Nephron progenitor cell (in vitro differentiated cells): ENCODE results near the gene STARD7.

Source experiments
- DNase-seq: peaks from one replicate; pipeline ENCODE4 v3.0.0; 2021
- H3K27ac Mint-ChIP-seq: 2 replicates; pipeline ENCODE4 v1.8.0; 2021; ENCODE audit warnings: mild to moderate bottlenecking, moderate library complexity, mixed read lengths
- H3K27me3 Mint-ChIP-seq: 2 replicates; pipeline ENCODE4 v1.8.0; 2021; ENCODE audit warnings: mild to moderate bottlenecking, low read depth, mixed read lengths; ENCODE audit not compliant: poor library complexity
- H3K36me3 Mint-ChIP-seq: 2 replicates; pipeline ENCODE4 v1.8.0; 2021; ENCODE audit warnings: low read depth, mixed read lengths
- H3K4me1 Mint-ChIP-seq: 2 replicates; pipeline ENCODE4 v1.8.0; 2021; ENCODE audit warnings: mixed read lengths
- H3K4me3 Mint-ChIP-seq: 2 replicates; pipeline ENCODE4 v1.8.0; 2021; ENCODE audit warnings: mild to moderate bottlenecking, moderate library complexity, mixed read lengths
- H3K9me3 Mint-ChIP-seq: 2 replicates; pipeline ENCODE4 v1.8.0; 2021; ENCODE audit warnings: mild to moderate bottlenecking, moderate library complexity, mixed read lengths
- TF ChIP-seq, protein P1 (sequence below): fragments of 200-600 bp; sonication (generic); IDR thresholded peaks from 2 replicates; pipeline ENCODE4 v1.5.0; 2021; ENCODE audit warnings: antibody characterized with exemption

STARD7 gene

GRCh38 chr2:96146881-96147592, 61.6 kb downstream of the STARD7 start:
- no peak for DNase-seq
- no peaks in the 10 kb centered on the region for H3K36me3 Mint-ChIP-seq
- peaks cover 42% of the 10 kb centered on the region for H3K27me3 Mint-ChIP-seq
- H3K4me1 Mint-ChIP-seq: peaks cover 42% of the 10 kb centered on the region
- TF ChIP-seq, protein P1, sequence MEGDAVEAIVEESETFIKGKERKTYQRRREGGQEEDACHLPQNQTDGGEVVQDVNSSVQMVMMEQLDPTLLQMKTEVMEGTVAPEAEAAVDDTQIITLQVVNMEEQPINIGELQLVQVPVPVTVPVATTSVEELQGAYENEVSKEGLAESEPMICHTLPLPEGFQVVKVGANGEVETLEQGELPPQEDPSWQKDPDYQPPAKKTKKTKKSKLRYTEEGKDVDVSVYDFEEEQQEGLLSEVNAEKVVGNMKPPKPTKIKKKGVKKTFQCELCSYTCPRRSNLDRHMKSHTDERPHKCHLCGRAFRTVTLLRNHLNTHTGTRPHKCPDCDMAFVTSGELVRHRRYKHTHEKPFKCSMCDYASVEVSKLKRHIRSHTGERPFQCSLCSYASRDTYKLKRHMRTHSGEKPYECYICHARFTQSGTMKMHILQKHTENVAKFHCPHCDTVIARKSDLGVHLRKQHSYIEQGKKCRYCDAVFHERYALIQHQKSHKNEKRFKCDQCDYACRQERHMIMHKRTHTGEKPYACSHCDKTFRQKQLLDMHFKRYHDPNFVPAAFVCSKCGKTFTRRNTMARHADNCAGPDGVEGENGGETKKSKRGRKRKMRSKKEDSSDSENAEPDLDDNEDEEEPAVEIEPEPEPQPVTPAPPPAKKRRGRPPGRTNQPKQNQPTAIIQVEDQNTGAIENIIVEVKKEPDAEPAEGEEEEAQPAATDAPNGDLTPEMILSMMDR: no peak
- H3K4me3 Mint-ChIP-seq: peak overlapping the region; percentile 30
- H3K27ac Mint-ChIP-seq: no peak overlapping the region
- no peaks in the 10 kb centered on the region for H3K9me3 Mint-ChIP-seq

DNA sequence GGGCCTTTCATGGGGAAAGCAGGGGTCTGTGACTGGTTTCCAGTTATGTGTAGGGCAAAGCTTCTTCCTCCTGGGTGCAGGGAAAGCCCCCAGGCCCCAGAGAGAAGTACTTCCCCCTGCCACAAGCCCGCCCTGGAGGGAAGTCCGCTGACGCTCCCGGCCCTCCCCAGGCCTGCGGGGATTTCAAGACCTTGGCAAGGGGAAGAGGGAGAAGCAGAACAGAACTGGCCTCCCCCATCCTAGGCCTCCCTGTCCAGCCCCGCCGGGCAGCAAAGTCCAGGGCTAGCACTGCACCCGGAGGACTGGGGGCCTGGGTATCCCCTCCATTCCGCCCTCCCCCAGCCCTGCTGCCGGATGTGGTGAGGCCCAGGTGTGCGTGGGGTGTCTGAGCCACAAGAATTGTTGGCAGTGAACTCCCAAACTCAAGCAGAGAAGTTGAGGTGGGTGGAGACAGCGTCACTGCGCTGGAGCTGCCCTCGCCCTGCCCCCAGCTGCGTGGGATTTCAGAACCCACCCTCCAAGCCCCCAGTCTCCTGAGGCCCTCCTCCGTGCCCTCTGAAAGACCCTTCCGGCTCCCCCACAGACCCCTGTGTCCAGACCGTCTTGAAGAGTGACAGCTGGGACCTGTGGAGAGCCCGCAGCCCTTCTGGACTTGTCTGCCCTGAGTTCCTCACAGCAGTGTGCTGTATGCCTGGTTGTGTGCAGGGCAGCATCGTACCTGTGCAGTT, 62.3 kb downstream of the STARD7 start:
- Mint-ChIP-seq H3K4me3 (peak overlapping the region; percentile 42), H3K27me3 (peaks cover 46% of the 10 kb centered on the region), H3K4me1 (peaks cover 40% of the 10 kb centered on the region)

DNA sequence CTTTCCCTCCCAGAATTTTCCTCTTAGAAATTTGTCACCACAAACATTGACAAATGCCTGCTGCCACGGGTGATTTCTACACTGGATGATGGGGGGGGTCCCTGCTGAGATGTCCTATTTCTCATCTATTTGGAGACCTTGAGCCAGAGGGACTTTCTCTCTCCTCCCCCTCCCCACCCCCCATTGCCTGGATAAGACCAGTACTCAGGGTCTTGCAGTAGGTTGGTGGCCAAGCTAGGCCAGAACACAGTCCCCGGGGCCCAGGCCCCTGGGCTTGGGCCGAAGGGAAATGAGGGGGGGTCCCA, 62.8 kb downstream of the STARD7 start:
- TF ChIP-seq, protein P1: no peak
- Mint-ChIP-seq H3K27me3 (peaks cover 50% of the 10 kb centered on the region), H3K9me3 (no peaks in the 10 kb centered on the region), H3K4me1 (peaks cover 40% of the 10 kb centered on the region), H3K36me3 (no peaks in the 10 kb centered on the region), H3K4me3 (peak overlapping the region; percentile 69), H3K27ac (no peak overlapping the region)
- no peak for DNase-seq

More for the DNA sequence above, 62.3 kb downstream of the STARD7 start:
- H3K27ac Mint-ChIP-seq: no peak overlapping the region
- H3K36me3 Mint-ChIP-seq: no peaks in the 10 kb centered on the region
- TF ChIP-seq, protein P1: no peak
- no peak for DNase-seq
- no peaks in the 10 kb centered on the region for H3K9me3 Mint-ChIP-seq

GRCh38 chr2:96145036-96145847, 63.4 kb downstream of the STARD7 start, which contains the start of gene DUSP2:
Gene DUSP2, minus strand, starts transcription at chr2:96145440. Its CDS starts 86 bp downstream, at chr2:96145354.
- peaks cover 40% of the 10 kb centered on the region for H3K4me1 Mint-ChIP-seq
- H3K27me3 Mint-ChIP-seq: peaks cover 50% of the 10 kb centered on the region
- H3K4me3 Mint-ChIP-seq: peak within 1 kb of the TSS; percentile 78
- no peaks in the 10 kb centered on the region for H3K36me3 Mint-ChIP-seq
- peak; percentile 66 for DNase-seq
- H3K9me3 Mint-ChIP-seq: no peaks in the 10 kb centered on the region
- H3K27ac Mint-ChIP-seq: no peak within 1 kb of the TSS
- TF ChIP-seq, protein P1: no peak

DNA sequence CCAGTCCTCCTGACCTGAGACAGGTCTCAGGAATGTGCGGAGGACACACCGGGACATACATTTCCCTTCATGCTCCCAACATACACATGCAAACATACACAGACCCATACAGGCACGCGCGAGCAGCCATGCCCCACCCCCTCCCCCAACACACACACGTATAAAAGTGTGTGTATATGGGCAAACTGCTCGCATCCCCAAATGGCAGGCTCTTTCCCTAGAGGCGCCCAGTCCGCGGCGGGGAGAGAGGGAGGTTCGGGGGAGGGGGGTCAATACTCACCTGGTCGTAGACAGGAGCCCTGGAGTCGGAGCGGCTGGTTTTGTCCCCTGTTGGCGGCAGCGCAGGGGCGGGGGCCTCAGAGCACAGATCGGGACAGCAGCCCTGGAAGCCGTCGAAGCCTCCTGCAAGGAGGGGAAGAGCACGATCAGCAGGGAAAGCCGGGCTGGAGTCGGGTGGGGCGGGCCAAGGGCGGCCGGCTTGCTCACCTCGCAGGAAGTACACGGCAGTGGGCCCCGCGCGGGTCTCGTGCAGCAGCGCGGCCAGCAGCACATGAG, 64.1 kb downstream of the STARD7 start:
- Mint-ChIP-seq H3K27me3 (peaks cover 50% of the 10 kb centered on the region), H3K4me1 (peaks cover 40% of the 10 kb centered on the region), H3K27ac (no peak overlapping the region), H3K4me3 (peak overlapping the region; percentile 78), H3K9me3 (no peaks in the 10 kb centered on the region), H3K36me3 (no peaks in the 10 kb centered on the region)
- TF ChIP-seq, protein P1: peak; percentile 1
- no peak for DNase-seq
